Activated CD8-positive, alpha-beta memory T cell treated with anti-CD3 and anti-CD28 coated beads for 1 hour (primary cell): ENCODE measurements around the gene NTS.

Experiments
- DNase-seq, 2 donors: peaks; one replicate each; pipeline ENCODE4 v3.0.0-alpha.2; 2020; ENCODE audit warnings: low read depth in 1 of 2; ENCODE audit errors: extremely low read depth in 1 of 2

NTS gene

DNA sequence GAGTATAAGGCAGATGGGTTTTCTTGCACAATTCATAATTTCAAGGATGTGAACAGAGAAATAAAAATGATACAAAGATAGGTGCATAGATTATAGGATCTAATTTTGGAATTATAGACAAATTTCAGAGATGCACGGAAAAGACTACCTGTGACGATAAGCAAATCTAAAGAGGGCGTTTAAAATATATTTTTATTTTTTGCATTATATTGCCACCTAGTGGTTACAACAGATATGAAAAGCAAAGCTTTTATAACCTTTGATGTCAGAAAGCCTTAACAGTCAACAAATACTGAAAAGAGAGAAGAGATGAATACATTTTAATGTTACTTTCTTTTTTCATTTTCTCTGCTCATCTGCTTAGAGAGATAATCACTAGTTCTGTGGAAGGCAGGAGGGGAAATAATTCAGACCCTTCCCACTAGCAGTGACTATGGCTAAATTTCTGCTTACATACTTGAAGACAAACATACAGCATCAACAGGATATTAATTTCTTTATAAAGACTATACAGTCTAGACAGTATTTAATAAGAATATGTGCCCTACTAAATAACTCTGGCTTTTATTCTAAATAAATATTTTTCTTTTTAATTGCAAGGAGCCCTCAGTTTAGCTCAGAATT is 46.3 kb downstream of the NTS start:
- no peak for DNase-seq

DNA sequence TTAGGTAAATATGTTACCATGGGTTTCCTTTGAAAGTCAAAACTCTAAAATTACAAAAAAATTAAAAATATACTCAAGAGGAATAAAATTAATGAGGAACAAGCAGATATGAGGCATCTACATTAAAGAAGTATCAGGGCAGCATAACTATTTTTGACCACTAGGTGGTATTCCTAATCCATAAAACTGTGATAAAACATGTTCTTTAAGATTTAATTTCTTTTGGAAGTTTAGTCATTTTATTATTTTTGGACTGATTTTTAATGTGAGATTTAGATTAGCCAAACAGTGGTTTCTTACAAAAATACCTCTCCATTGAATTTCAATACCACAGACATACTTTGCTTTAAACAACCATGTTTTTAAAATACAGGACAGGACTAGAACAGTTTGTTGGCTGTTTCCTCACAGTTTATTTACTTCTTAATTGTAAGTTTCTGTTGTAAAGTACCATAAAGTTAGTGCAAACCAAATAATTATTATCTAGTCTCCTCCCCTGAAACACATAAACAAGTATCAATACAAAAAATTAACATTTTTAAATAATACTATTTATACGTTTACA is 49.8 kb downstream of the NTS start:
- DNase-seq = no peak

DNA sequence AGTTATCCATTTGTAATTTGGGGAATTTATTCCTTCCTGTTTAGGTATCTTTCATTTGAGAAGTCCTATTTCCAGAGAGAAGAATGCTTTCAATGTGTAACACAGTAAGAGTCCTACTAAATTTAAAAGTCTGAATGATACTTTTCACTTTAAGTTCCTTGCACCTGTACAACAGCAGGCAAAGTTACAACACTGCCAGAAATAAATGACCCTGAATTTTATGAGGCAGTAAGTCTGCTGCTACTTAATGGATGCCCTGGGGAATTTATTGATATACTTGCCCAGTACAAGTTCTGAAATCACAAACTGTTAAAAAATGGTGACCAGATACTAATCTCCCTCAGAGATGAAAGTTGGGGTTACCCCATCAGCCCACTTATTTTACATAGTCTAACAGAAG is 53.1 kb downstream of the NTS start:
- no peak for DNase-seq
